ENCODE measurements around the gene IGSF9B. TPM values are rescaled to one million over a fixed set of nuclear protein-coding genes. Genes with fewer than 3 reads are reported as not detected.

IGSF9B gene
- total and polyA plus RNA-seq, 2 of the 13 experiments (the other 11 are each of a cell fraction or from before 2014, with no cell fraction given), result not detected

GRCh38 chr11:133917921-133918607, 38.7 kb downstream of the IGSF9B start (continued):
- TF ChIP-seq DPF2 (CRISPR knock-in tag; IDR thresholded peaks at IDR 0.05; ENCODE audit: borderline replicate concordance, low read depth) (no peak), ZNF569 (CRISPR knock-in tag; IDR thresholded peaks at IDR 0.05; ENCODE audit: borderline replicate concordance) (no peak), GABPA (IDR thresholded peaks at IDR 0.05; ENCODE audit: low read depth, low read length) (no peak), GABPA (CRISPR knock-in tag; IDR thresholded peaks at IDR 0.05; ENCODE audit: low read depth) (no peak), NFKBIZ (CRISPR knock-in tag; IDR thresholded peaks at IDR 0.05) (no peak), ZMYM3 (CRISPR knock-in tag; IDR thresholded peaks at IDR 0.05) (no peak), BRD4 (CRISPR knock-in tag; IDR thresholded peaks at IDR 0.05) (no peak), ZNF484 (CRISPR knock-in tag; IDR thresholded peaks at IDR 0.05; ENCODE audit: borderline replicate concordance, low read depth) (no peak), E2F1 (CRISPR knock-in tag; IDR thresholded peaks at IDR 0.05) (no peak), ZNF282 (IDR thresholded peaks at IDR 0.05; ENCODE audit: partially characterized antibody) (no peak), FOXO4 (CRISPR knock-in tag; conservative IDR thresholded peaks at IDR 0.05) (no peak), ZBTB26 (CRISPR knock-in tag; IDR thresholded peaks at IDR 0.05; ENCODE audit: borderline replicate concordance) (no peak)
